Stimulated activated naive CD8-positive, alpha-beta T cell treated with anti-CD3 and anti-CD28 coated beads, Interleukin-15, Interleukin-2, amounts not matched to agents 100 U/mL and 50 U/mL, for 24 hours (primary cell): ENCODE measurements around the gene RPL35.
"Not testable (repeated sequence)": the region's sequence is repeated elsewhere in the genome, so short reads cannot be mapped to it uniquely, and the experiment has no call there.

Experiments used
- ATAC-seq: fragments of 150-1000 bp; cut with Tn5 transposase; one replicate; pipeline ENCODE4 v1.10.0; 2021
- DNase-seq: peaks from one replicate; pipeline ENCODE4 v3.0.0; 2021

Gene RPL35

DNA sequence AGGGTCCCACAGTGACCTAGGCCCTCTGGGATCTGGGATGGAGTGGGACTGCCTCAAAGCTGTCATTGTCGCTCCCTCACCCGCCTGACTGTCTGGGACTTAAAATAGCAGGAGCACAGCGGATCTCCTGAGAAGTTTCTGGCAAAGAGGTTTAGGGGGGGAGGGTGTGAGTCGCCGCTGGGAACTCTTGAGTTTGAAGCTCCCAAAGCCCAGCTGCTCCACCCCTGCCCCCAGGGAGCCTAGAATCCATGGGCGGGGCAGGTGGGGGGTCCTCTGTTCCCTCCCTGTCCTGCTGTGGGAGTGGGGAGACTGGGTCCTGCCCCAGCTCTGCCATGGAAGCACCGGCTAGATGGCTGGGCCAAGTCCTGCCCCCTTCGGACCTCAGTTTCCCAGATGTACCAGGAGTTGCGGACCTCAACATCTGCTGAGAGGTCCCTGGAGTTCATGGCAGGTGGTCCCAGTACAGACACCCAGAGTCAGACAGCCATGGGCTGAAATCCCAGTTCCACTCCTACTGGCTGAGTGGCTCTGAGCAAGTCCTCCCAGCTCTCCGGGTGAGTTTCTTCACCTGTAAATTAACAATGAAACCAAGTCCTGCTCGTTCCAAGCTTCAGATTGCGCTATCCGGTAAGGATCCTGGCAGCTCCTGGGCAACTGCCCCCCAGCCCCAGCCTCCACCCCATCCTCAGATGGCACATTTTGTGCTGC is 9.5 kb downstream of the RPL35 start:
- ATAC-seq (no peak), DNase-seq (no peak)

DNA sequence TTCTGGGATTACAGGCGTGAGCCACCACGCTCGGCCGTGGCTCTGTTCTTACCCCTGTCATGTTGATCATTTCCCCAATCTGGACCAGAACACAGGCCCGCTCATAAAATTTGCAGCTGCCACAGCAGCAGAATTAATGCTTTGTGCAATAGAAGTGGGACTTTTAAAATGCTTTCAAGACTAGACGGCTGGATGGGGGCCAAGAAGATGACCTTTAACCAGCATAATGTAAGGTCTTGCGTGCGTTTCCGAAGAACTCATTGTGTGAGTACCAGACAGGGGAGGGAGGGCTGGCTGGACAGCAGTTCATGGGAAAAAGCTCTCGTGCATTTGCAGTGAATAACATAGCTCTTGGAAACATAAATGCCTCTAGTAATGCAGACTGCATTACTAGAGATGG is 12.0 kb downstream of the RPL35 start:
- no peak for ATAC-seq
- DNase-seq = no peak

DNA sequence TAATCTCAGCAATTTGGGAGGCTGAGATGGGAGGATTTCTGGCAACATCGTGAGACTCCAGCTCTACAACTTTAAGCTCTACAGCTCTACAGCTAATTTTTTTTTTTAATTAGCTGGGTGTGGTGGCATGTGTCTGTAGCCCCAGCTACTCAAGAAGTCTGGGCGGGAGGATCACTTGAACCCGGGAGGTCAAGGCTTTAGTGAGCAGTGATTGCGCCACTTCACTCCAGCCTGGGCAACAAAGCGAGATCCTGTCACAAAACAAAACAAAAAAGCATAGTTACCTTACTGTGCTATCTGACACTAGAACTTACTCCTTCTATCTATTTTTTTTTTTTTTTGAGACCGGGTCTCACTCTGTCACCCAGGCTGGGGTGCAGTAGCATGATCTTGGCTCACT is 14.8 kb downstream of the RPL35 start:
- ATAC-seq (no peak), DNase-seq (no peak)

DNA sequence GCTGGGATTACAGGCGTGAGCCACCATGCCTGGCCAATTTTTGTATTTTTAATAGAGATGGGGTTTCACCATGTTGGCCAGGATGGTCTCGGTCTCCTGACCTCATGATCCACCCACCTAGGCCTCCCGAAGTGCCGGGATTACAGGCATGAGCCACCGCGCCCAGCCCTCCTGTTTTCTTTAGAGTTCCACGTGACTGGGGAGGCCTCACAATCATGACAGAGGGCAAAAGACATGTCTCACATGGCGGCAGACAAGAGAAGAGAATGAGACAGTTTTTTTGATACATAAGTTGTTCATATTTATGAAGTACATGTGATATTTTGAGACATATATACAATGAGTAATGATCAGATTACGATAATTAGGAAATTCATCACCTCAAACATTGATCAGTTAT is 15.3 kb downstream of the RPL35 start:
- DNase-seq, ATAC-seq: not testable (repeated sequence)

DNA sequence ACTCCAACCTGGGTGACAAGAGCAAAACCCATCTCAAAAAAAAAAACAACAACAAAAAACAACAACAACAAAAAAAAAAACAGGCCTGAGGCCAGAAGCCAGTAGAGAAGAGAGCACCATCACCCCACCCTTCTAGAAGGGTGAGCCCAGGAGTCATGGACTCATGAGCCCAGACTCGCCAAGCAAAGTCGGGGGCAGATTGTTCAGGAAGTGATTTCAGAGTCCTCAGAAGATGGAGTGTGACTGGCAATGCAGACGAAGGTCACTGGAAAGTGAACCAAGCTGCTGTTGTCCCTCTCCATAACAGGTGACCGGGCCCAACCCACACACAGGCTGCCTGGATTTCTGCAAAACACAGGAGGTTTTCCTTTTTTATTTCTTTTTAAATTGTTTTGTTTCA is 17.5 kb downstream of the RPL35 start:
- DNase-seq = no peak
- no peak for ATAC-seq

DNA sequence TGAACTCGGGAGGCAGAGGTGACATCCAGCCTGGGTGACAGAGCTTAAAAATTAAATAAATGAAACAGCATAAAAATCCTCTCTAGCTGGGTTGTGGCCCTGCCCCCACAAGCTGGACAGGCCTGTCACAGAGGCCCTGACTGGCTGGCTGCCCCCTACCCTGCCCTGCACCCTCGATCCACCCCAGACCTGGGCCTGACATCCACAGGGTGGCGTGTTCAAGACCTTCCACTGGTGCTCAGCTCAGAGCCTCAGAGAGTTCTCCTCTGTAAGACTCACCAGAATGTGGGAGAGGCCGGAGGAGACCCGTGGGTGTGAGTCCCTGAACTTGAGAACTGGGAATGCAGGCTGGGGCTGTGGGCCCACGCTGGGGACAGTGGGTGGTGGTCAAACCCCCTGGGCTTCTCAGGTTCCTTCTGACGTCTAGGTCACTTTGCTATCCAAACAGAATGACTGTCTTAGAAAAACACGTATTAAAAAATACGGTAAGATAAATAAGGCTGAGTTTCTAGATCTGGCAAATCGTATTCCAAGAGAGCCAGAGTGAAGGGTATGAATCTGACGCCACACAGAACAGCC is 18.2 kb downstream of the RPL35 start:
- DNase-seq (no peak), ATAC-seq (no peak)

DNA sequence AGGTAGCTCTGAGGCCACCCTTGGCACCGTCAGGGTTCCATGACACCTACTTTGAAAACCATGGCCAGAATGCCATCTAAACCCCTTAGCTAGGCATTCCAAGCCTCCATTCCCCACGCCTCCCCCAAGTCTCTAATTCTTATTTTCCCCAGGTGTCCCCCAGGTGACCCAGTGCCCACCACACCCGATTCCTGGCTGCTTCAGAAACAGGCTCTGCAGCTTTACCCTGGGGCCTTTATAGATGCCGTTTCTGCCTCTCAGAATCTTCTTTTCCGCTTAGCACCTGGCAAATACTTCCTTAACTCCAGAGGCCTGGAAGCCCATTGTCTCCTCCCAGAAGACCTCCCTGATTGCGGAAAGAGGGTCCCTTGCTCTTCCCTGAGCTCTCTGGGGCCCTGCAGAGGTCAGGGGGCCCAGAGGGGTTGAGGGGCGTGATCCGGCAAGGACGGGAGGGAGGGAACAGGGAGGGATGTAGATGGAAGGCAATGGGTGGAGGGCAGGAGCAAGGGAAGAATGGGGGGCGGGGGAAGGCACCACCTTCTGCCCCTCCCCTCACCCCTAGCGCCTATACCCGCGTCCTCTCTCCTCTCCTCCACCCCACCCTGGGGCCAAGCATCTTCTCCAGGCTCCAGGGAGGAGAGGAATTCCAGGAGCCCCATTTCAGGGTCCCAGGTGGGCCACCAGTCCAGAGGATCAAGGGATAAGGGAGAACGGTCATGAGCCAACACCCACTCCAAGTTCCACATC is 20.5 kb downstream of the RPL35 start:
- DNase-seq (no peak), ATAC-seq (no peak)

DNA sequence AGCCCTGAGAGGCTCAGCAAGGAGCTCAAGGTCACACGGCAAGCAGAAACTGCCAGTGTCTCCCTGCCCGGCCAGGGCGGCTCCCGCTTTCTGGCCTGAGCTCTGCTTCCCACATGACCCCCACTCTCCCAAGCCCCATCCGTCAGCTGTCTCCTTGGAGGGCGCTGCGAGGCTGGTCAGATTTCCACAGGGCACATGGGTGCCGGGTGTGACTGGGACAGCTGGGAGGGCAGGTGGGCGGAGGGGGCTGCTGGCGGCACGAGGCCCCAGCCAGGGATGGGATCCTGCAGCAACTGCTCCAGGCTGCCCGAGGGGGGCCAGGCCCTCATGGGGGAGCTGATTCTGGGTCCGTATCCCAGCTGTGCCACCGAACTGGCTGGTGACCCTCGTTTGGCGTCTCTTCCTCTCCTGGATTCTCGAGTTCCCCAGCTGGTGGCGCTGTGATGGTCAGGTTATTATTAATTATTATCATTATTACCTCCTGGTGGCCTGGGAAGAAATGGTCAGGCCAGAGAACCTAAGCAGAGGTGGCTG is 21.4 kb downstream of the RPL35 start:
- DNase-seq = no peak
- ATAC-seq = no peak

DNA sequence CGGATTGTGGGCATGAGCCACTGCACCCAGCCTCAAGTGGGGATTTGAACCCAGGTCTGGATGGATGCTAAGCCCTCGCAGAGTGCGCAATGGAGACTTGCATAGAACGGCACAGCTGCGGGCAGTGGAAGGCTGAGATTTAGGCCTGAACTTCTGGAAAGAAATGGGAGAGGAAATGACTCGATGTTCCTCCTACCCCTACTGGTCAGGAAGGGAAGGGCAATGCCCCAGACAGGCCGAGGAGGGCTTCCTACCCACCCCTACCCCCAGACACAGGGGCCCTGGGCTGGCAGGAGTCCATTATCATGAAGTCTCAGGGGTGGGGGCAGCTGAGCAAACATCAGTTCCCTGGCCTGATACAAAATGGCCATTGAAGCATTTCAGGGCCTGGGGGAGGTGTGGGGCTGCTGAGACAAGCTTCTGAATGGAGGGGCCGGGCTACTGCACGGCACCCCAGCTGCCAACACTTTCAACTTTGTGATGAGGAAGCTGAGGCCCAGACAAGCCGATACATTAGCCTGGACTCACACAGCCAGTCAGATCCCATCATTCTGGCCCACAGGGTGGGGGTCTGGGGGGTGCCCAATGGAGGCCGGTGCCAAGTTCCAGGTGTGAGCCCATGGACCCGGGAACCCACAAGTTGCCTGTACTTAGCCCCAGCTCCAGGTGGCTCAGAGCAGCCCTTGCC is 22.0 kb downstream of the RPL35 start:
- ATAC-seq (no peak), DNase-seq (no peak)

DNA sequence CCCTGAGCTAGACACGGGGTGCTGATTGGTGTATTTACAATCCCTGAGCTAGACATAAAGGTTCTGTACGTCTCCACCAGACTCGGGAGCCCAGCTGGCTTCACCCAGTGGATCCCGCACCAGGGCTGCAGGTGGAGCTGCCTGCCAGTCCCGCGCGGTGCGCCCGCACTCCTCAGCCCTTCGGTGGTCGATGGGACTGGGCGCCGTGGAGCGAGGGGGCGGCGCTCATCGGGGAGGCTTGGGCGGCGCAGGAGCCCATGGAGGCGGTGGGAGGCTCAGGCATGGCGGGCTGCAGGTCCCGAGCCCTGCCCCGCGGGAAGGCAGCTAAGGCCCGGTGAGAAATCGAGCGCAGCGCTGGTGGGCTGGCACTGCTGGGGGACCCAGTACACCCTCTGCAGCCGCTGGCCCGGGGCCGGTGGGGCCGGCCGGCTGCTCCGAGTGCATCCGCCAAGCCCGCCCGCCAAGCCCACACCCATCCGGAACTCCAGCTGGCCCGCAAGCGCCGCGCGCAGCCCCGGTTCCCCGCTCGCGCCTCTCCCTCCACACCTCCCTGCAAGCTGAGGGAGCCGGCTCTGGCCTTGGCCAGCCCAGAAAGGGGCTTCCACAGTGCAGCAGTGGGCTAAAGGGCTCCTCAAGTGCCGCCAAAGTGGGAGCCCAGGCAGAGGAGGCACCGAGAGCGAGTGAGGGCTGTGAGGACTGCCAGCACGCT is 23.0 kb downstream of the RPL35 start:
- not testable (repeated sequence) for ATAC-seq, DNase-seq

DNA sequence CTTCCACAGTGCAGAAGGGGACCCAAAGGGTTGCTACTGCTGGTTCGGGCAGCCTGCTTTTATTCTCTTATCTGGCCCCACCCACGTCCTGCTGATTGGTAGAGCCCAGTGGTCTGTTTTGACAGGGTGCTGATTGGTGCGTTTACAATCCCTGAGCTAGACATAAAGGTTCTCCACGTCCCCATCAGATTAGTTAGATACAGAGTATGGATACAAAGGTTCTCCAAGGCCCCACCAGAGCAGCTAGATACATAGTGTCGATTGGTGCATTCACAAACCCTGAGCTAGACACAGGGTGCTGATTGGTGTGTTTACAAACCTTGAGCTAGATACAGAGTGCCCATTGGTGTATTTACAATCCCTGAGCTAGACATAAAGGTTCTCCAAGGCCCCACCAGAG is 23.6 kb downstream of the RPL35 start:
- not testable (repeated sequence) for ATAC-seq, DNase-seq

DNA sequence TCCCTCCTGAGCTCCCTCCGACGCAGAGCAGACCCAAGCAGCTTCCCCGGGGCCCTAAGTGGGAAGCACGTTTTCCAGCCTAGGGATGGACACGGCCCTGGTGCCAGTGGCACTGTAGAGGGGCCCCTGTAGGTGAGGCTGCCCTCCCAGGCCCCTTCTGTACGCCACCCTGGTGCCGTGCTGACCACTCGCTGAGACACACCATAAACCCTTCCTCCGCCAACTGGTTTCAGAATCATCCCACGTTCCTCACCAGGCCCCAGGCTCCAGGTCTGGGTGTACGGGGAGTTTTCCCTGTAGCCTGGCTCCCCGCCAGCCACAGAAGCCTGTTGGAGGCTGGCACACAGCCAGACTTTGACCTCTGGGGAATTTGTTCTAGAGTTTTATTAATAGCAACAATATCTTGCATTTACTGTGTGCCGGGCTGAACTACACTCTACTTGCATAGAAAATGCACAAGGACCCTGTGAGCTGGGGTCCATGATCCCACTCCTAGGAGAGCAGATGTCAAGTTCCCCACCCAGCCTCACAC is 26.7 kb downstream of the RPL35 start:
- DNase-seq (no peak), ATAC-seq (no peak)

DNA sequence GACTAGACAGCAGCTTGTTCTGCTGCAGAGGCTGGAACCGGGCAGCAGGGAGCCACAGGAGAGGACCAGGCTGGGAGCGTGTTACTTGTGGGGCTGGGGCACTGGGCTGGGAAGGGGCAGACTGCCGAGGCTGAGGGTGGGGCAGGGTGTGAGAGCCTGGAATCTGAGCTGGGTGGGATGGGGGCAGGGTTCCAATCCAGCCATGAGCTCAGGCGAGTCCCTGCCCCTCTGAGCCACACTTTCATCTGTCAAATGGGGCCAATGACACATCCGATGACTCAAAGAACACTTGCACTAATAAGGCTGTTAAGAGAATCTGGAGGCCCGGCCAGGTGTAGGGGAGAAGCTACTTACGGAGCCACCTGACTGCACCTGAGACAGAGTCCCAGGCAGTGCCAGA is 27.2 kb downstream of the RPL35 start:
- ATAC-seq (no peak), DNase-seq (no peak)

DNA sequence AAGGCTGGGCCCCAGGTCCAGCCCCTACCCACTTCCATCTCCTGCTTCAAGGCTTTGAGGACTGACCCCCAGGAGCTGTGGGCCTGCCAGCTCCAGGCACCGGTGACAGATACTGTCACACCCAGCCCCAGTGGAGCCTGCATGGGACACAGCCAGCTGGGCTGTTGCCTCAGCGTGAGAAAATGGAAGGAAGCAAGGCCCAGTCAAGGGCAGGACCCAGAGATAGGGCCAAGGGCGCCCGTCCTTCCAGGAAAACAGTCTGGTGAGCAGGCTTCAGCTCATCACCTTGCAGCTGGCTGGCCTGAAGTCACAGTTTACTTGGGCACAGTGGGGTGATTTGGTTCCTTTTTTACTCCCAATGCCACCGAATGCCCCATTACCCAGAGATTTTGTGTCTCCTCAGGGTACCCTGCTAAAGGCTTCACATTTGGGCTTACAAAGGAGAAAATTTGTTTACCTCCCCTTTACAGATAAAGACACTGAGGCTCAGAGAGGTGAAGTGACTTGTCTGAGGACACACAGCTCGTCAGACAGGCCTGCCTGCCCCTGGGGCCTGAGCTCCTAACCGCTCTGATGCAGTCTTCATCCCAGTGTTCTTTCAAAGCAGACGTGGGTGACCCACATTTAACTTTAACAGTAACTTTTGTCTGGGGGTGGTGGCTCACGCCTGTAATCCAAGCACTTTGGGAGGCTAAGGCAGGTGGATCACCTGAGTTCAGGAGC is 30.0 kb downstream of the RPL35 start:
- DNase-seq (no peak), ATAC-seq (no peak)

DNA sequence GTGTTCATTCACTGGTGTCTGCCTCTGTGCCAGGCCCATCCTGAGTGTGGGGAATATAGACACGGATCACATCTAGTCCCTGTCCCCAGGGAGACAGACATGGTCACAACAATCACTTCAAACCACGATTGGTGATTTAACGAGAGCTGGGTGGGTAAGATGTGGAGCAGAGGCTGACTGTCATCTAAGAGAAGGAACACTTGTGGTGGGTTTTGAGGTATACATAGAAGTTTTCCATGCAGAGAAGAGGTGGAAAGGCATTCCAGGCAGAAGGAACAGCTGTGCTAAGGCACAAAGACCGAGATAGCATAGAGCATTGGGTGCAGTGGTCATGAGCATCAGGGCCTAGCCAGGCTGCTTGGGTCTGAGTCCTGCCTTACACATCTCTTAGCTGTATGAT is 31.2 kb downstream of the RPL35 start:
- no peak for ATAC-seq
- no peak for DNase-seq

DNA sequence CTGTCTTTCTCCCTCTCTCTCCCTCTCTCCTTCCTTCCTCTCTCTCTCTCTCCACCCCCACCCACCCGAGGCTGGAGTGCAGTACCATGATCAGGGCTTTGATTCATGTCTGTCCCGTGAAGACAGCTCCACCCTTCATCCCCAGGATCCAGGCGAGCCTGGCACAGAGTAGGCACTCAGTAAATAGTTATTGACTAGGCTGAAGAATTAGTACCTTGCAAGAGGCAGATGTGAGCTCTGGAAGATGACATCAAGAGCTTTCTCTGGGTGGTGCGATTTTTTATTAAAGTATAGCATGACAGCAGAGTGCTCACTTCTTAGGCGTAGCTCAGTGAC is 32.5 kb downstream of the RPL35 start:
- DNase-seq (no peak), ATAC-seq (no peak)

DNA sequence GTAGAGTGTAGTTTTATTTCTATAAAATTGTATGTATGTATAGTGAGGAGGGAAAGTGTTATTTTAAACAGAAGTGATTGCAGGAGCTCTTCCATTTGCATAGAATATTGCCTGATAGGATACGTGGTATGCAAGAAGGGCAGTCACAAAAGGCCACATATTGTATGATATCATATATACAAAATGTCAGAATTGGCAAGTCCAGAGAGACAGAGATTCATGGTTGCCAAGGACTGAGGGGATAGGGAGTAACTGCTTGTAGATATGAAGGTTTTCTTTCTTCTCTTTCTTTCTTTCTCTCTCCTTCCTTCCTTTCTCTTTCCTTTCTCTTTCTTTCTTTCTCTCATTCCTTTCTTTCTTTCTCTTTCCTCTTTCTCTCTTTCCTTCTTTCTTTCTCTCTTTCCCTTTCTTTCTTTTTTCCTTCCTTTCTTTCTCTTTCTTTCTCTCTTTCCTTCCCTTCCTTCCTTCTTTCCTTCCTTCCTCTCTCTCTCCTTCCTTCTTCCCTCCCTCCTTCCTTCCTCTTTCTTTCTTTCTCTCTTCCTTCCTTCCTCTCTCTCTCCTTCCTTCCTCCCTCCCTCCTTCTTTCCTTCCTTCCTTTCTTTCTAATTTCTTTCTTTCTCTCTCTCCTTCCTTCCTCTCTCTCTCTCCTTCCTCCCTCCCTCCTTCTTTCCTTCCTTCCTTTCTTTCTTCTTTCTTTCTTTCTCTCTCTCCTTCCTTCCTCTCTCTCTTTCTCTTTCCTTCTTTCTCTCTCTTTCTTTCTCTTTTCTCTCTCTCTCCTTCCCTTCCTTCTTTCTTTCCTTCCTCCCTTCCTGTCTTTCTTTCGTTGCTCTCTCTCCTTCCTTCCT is 33.0 kb downstream of the RPL35 start:
- DNase-seq = no peak
- no peak for ATAC-seq

DNA sequence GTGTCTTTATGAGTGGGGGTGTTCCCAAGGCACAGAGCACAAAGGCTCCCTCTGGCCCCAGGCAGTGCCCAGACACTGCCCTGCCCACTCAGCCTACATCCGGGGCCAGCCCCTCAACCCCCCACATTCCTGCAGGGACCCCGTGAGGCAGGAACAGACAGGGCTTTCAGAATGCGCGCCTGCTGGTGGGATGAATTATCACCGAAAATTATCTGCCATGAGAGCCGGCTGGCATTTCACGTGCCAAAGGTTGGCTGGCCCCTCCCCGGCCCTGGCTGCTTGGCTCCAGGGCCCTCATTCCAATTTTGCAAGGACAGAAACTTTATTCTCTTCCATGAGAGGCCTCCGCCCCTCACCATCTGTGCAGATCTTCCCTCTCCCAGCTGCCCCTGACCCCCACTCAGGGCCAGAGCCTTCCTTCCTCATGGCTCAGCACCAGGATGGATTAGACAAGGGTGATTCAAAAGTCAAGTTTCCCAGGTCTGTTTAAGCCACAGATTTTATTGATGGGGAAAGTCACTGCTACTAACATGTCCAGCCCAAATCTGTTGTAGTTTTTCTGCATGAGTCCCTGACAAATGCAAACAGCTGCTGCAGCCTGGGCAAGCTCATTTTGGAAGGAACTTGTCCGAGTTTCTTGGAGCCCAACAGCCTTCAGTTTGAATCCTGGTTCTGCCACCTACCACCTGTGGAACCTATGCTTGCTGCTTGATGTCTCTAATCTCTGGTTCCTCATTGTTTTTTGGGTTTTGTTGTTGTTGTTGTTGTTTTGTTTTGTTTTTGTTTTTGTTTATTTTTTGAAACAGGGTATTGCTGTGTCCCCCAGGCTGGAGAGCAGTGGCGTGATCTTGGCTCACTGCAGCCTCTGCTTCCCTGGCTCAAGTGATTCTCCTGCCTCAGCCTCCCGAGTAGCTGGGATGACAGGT is 40.8 kb downstream of the RPL35 start:
- no peak for DNase-seq

More for the DNA sequence above, 40.8 kb downstream of the RPL35 start:
- no peak for ATAC-seq
